Measurements from ENCODE around the gene CCDC85C. TPM values are rescaled to one million over a fixed set of nuclear protein-coding genes. Genes with fewer than 3 reads are reported as not detected.

The CCDC85C gene
- total and polyA plus RNA-seq, 2 of the 4 experiments (the other 2 are of a cell fraction) = 16.0 to 19.0 TPM

DNA sequence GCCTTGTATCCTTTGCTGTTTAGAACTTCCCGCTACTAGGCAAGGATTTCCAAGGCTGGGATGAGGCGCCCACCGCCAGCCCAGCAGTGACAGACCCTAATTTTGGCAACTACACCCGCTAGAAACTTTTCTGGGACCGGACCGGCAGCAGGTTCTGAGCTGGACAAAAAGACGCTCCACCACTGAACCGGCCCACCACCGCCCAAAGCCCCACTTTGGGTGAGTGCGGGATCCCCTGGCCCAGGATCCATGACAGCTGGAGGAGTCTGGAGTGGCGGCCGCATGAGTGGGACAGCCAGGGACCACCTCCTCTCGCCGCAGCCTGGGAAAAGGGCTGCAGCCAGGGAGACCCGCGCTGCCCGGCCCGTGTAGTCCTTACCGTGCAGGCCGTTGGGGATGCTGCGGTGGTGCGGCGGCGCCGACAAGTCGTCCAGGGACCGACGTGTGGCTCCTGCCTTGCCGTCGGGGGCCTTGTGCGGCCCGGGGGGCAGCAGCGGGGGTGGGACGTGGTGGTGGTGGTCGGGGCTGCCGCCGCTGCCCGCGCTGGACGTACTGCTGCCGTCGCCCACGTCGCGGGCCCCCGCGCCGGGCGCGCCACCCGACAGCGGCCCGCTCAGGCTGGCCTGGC lies 1.1 kb downstream of the CCDC85C start (continued):
- no peak for TF ChIP-seq NFE2L2 (IDR thresholded peaks at IDR 0.05; ENCODE audit: low read depth, low read length)

- dilution Hi-C loops (cut with HindIII; ENCODE audit: low sequenced_read_pairs, unreplicated experiment) (no loop called here), intact Hi-C loops (cut with micrococcal nuclease) (no loop called here), in situ Hi-C loops (cut with MboI; ENCODE audit: low sequenced_read_pairs) (no loop called here)
- Histone ChIP-seq H3K56ac (ENCODE audit: extremely low read depth, insufficient read depth, low read length) (peak overlapping the region; percentile 67; the same call in 1 of the 2 replicates), H3K14ac (replicated peaks; ENCODE audit: low read depth, low read length) (peak overlapping the region; percentile 87), H3K23ac (ENCODE audit: low read depth, low read length) (peak overlapping the region; percentile 83), H3K18ac (ENCODE audit: low read depth, low read length) (peak overlapping the region; percentile 8; the same call in 1 of the 2 replicates), H3K27ac (ENCODE audit: insufficient read depth, low read length) (peak overlapping the region; percentile 56), H2AK5ac (ENCODE audit: low read depth, low read length) (peak overlapping the region; percentile 72), H4K91ac (ENCODE audit: insufficient read depth, low read depth, low read length) (peak overlapping the region; percentile 59), H3K79me1 (ENCODE audit: low read depth in 1 of 2, low read length in 2 of 2) (peaks cover 21 to 74% of the 10 kb centered on the region in 2 experiments; a peak in 3 of 4 replicates), H4K5ac (ENCODE audit: low read depth, low read length) (no peak overlapping the region), H4K8ac (ENCODE audit: low read depth in 2 of 2, low read length in 2 of 2) (peak overlapping the region; percentile 30 to 44; a peak in 2 of 4 replicates), H3K36me3 (ENCODE audit: control insufficient read depth, insufficient read depth, low read length) (no peaks in the 10 kb centered on the region), H3K4me3 (ENCODE audit: insufficient read depth, low read depth, low read length) (peak overlapping the region; percentile 69), H4K20me1 (ENCODE audit: insufficient read depth, low read length) (peaks cover 46% of the 10 kb centered on the region), H2AK9ac (replicated peaks; ENCODE audit: low read depth, low read length, poor library complexity) (peak overlapping the region; percentile 93), H2BK20ac (ENCODE audit: low read depth, low read length) (peak overlapping the region; percentile 55), H2BK120ac (ENCODE audit: low read depth, low read length) (peak overlapping the region; percentile 58), H2AFZ (replicated peaks; ENCODE audit: low read length, poor library complexity) (peak overlapping the region; percentile 53), H3K4ac (ENCODE audit: low read depth, low read length) (peak overlapping the region; percentile 72), H2BK15ac (ENCODE audit: low read depth, low read length) (0 out of 3 replicates have a peak overlapping the region, but pooled peaks have one; percentile 19), H3K4me1 (ENCODE audit: control insufficient read depth, insufficient read depth, low read length) (peaks cover 16% of the 10 kb centered on the region), H3K9ac (ENCODE audit: low read depth, low read length) (peak overlapping the region; percentile 64), H3K9me3 (ENCODE audit: control insufficient read depth, insufficient read depth, low read length) (no peaks in the 10 kb centered on the region), H3K27me3 (ENCODE audit: control insufficient read depth, insufficient read depth, low read length) (no peaks in the 10 kb centered on the region), H2BK5ac (ENCODE audit: low read depth, low read length, poor library complexity, severe bottlenecking) (peak overlapping the region; percentile 44), H3K9me1 (ENCODE audit: insufficient read depth, low read length) (peaks cover 19% of the 10 kb centered on the region), H3K4me2 (ENCODE audit: low read depth, low read length) (peak overlapping the region; percentile 85)
- TF ChIP-seq RCOR1 (IDR thresholded peaks at IDR 0.05; ENCODE audit: insufficient replicate concordance, low read length) = peak; percentile 25
- TF ChIP-seq, protein P1, sequence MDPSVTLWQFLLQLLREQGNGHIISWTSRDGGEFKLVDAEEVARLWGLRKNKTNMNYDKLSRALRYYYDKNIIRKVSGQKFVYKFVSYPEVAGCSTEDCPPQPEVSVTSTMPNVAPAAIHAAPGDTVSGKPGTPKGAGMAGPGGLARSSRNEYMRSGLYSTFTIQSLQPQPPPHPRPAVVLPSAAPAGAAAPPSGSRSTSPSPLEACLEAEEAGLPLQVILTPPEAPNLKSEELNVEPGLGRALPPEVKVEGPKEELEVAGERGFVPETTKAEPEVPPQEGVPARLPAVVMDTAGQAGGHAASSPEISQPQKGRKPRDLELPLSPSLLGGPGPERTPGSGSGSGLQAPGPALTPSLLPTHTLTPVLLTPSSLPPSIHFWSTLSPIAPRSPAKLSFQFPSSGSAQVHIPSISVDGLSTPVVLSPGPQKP (IDR thresholded peaks at IDR 0.05; ENCODE audit: borderline replicate concordance, low read depth, low read length) = no peak
- BruUV-seq (replicated peaks) = no TSS peak
- WGBS, 2 experiments (ENCODE audit: extremely low coverage in 2 of 2, insufficient read length in 1 of 2) = no CpG with 5 or more reads among the region's 18 CpGs
- POLR2A ChIA-PET (ENCODE audit: unreplicated experiment) = no interaction called here
- CTCF ChIA-PET = interaction anchor here (0.6 to 1.5 kb wide), 2 partner anchors 80 to 165 kb away, joined by 3 read pairs; no protein-coding TSS in a partner anchor
- DNase-seq (peak; percentile 37), ATAC-seq (ENCODE audit: low read depth) (no peak)
Measured at GRCh38 chr14:99602054-99602787, 1.8 kb downstream of the CCDC85C start.
